Measurements from ENCODE around the gene SAMD13.

Gene SAMD13

GRCh38 chr1:84352298-84353106, 51.0 kb downstream of the SAMD13 start:
- Histone ChIP-seq H4K20me1 (no peaks in the 10 kb centered on the region), H3K9me3 (no peaks in the 10 kb centered on the region), H3K4me2 (no peak overlapping the region), H3K4me3 (no peak overlapping the region), H3K36me3 (no peaks in the 10 kb centered on the region), H3K27me3 (no peaks in the 10 kb centered on the region), H3K9ac (no peak overlapping the region), H3K4me1 (no peaks in the 10 kb centered on the region), H3K27ac (no peak overlapping the region)
- TF ChIP-seq Cebpa-rat (IDR thresholded peaks at IDR 0.05) = no peak

GRCh38 chr1:84353695-84354094, 52.2 kb downstream of the SAMD13 start:
- Histone ChIP-seq H3K27me3 (no peaks in the 10 kb centered on the region), H3K36me3 (no peaks in the 10 kb centered on the region), H4K20me1 (no peaks in the 10 kb centered on the region), H3K4me2 (no peak overlapping the region), H3K9me3 (no peaks in the 10 kb centered on the region), H3K9ac (no peak overlapping the region), H3K27ac (no peak overlapping the region), H3K4me1 (no peaks in the 10 kb centered on the region), H3K4me3 (no peak overlapping the region)
- no peak for TF ChIP-seq Cebpa-rat (IDR thresholded peaks at IDR 0.05)

- no peak overlapping the region for H3K27ac ChIP-seq
- H3K9me3 ChIP-seq = no peaks in the 10 kb centered on the region
- no peak overlapping the region for H3K9ac ChIP-seq
- no peak for TF ChIP-seq Cebpa-rat (IDR thresholded peaks at IDR 0.05)
- no peaks in the 10 kb centered on the region for H3K27me3 ChIP-seq
- no peaks in the 10 kb centered on the region for H3K36me3 ChIP-seq
- H3K4me3 ChIP-seq = no peak overlapping the region
- no peak overlapping the region for H3K4me2 ChIP-seq
- H3K4me1 ChIP-seq = no peaks in the 10 kb centered on the region
- no peaks in the 10 kb centered on the region for H4K20me1 ChIP-seq
These were observed 54.0 kb downstream of the SAMD13 start for GRCh38 chr1:84355556-84355955.

DNA sequence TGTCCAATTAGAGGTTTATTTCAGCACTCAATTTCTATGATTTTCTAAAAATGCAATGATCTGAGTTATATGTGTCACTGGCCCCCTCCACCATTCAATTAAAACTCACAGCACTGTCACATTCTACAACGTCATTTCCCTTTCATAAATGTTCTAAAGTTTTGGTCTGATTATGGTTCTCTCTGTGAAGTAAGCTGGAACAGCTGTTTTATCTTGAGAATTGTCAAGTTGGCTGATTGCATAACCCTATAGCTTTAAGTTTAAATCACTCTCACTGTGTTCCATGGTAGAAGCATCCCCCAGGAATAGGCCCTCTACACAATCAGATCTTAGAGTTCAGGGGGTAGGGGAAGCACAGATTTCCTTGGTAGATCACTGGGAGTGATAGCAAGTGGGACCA, 55.4 kb downstream of the SAMD13 start:
- Histone ChIP-seq H3K27me3 (no peaks in the 10 kb centered on the region), H3K4me3 (no peak overlapping the region), H4K20me1 (no peaks in the 10 kb centered on the region), H3K36me3 (no peaks in the 10 kb centered on the region), H3K4me2 (no peak overlapping the region), H3K9ac (no peak overlapping the region), H3K27ac (no peak overlapping the region), H3K4me1 (no peaks in the 10 kb centered on the region), H3K9me3 (no peaks in the 10 kb centered on the region)
- no peak for TF ChIP-seq Cebpa-rat (IDR thresholded peaks at IDR 0.05)

GRCh38 chr1:84358695-84359094, 57.2 kb downstream of the SAMD13 start:
- H3K4me2 ChIP-seq = no peak overlapping the region
- H3K9ac ChIP-seq = no peak overlapping the region
- no peak for TF ChIP-seq Cebpa-rat (IDR thresholded peaks at IDR 0.05)
- no peaks in the 10 kb centered on the region for H3K9me3 ChIP-seq
- H3K27me3 ChIP-seq = no peaks in the 10 kb centered on the region
- H4K20me1 ChIP-seq = no peaks in the 10 kb centered on the region
- no peak overlapping the region for H3K27ac ChIP-seq
- no peaks in the 10 kb centered on the region for H3K36me3 ChIP-seq
- H3K4me1 ChIP-seq = no peaks in the 10 kb centered on the region
- no peak overlapping the region for H3K4me3 ChIP-seq

DNA sequence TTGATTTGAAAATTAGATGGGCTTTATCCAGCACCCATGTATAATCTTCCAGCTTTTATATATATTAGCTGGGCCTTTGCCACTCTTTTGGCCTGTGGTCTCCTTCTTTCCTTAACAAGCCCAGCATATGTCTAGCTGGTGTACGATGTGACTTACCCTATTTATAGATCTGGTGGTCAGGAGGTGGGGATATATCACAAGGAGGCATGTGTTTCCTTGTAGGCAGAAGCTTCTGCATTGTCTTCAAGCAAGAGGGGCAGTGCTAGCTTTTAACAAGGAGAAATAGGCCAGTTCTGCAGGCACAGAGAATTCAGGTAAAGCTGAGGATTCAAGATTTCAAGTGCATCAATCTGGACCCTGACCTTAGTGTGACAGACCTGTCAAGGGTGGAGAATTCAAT, 58.8 kb downstream of the SAMD13 start:
- no peak overlapping the region for H3K9ac ChIP-seq
- no peak overlapping the region for H3K4me3 ChIP-seq
- no peak overlapping the region for H3K4me2 ChIP-seq
- no peaks in the 10 kb centered on the region for H3K27me3 ChIP-seq
- no peak overlapping the region for H3K27ac ChIP-seq
- TF ChIP-seq Cebpa-rat (IDR thresholded peaks at IDR 0.05) = no peak
- no peaks in the 10 kb centered on the region for H3K9me3 ChIP-seq
- H4K20me1 ChIP-seq = no peaks in the 10 kb centered on the region
- no peaks in the 10 kb centered on the region for H3K4me1 ChIP-seq
- no peaks in the 10 kb centered on the region for H3K36me3 ChIP-seq

DNA sequence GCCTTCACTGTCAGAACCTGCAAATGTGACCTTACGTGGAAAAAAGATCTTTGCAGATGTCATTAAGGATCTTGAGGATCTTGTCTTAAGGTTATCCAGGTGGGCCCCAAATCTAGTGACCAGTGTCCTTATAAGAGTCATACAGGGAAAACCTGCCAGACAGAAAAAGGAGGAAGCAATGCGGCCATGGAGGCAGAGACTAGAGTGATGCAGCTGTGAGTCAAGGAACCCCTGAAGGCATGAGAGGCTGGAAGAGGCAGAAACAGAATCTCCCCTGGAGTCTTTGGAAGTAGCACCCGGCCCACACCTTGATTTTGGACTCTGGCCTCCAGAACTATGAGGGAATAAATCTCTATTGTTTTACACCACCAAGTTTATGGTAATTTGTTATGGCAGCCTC, 60.3 kb downstream of the SAMD13 start:
- H3K4me2 ChIP-seq = no peak overlapping the region

GRCh38 chr1:84363019-84363418, 61.5 kb downstream of the SAMD13 start:
- no peaks in the 10 kb centered on the region for H3K36me3 ChIP-seq
- H3K9ac ChIP-seq = no peak overlapping the region
- no peaks in the 10 kb centered on the region for H3K27me3 ChIP-seq
- no peaks in the 10 kb centered on the region for H3K4me1 ChIP-seq
- no peaks in the 10 kb centered on the region for H3K9me3 ChIP-seq
- no peak overlapping the region for H3K4me3 ChIP-seq
- no peak overlapping the region for H3K4me2 ChIP-seq
- no peaks in the 10 kb centered on the region for H4K20me1 ChIP-seq
- TF ChIP-seq Cebpa-rat (IDR thresholded peaks at IDR 0.05) = no peak
- no peak overlapping the region for H3K27ac ChIP-seq

More for the DNA sequence above, 60.3 kb downstream of the SAMD13 start:
- Histone ChIP-seq H3K9me3 (no peaks in the 10 kb centered on the region), H3K36me3 (no peaks in the 10 kb centered on the region), H3K27ac (no peak overlapping the region), H4K20me1 (no peaks in the 10 kb centered on the region), H3K4me1 (no peaks in the 10 kb centered on the region), H3K4me3 (no peak overlapping the region), H3K9ac (no peak overlapping the region), H3K27me3 (no peaks in the 10 kb centered on the region)
- TF ChIP-seq Cebpa-rat (IDR thresholded peaks at IDR 0.05) = no peak

GRCh38 chr1:84363622-84364021, 62.1 kb downstream of the SAMD13 start:
- no peaks in the 10 kb centered on the region for H4K20me1 ChIP-seq
- H3K4me3 ChIP-seq = no peak overlapping the region
- H3K9me3 ChIP-seq = no peaks in the 10 kb centered on the region
- no peak overlapping the region for H3K9ac ChIP-seq
- no peak overlapping the region for H3K4me2 ChIP-seq
- no peak for TF ChIP-seq Cebpa-rat (IDR thresholded peaks at IDR 0.05)
- no peaks in the 10 kb centered on the region for H3K4me1 ChIP-seq
- no peaks in the 10 kb centered on the region for H3K27me3 ChIP-seq
- no peaks in the 10 kb centered on the region for H3K36me3 ChIP-seq
- no peak overlapping the region for H3K27ac ChIP-seq

GRCh38 chr1:84365225-84366221, 64.0 kb downstream of the SAMD13 start:
- H3K27ac ChIP-seq = no peak overlapping the region
- no peaks in the 10 kb centered on the region for H3K9me3 ChIP-seq
- H3K4me2 ChIP-seq = no peak overlapping the region
- no peaks in the 10 kb centered on the region for H3K36me3 ChIP-seq
- no peak for TF ChIP-seq Cebpa-rat (IDR thresholded peaks at IDR 0.05)
- no peak overlapping the region for H3K4me3 ChIP-seq
- no peaks in the 10 kb centered on the region for H4K20me1 ChIP-seq
- no peak overlapping the region for H3K9ac ChIP-seq
- H3K4me1 ChIP-seq = no peaks in the 10 kb centered on the region
- no peaks in the 10 kb centered on the region for H3K27me3 ChIP-seq
